HG02943 (cell line): ENCODE results near the gene EXOC1L.

ENCODE experiments used
- ATAC-seq: cut with Tn5 transposase; IDR thresholded peaks from one replicate; pipeline ENCODE4 v1.9.1; 2021; ENCODE audit warnings: mild to moderate bottlenecking, low read depth, moderate library complexity; ENCODE audit not compliant: unreplicated experiment

The EXOC1L gene, protein sequence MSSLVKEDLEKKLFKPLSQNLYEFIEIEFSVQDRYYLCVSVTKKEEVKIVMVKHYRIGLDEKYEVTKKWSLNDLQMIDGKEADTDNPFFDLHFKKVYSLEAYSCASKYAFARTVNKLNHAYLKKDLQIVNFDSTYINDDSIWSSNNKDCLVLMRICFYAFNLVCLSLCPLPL

GRCh38 chr4:55819634-55820033 lies at the start of gene EXOC1L:
Gene EXOC1L, plus strand, starts transcription at chr4:55819790. Its CDS starts 237 bp downstream, at chr4:55820027.
- no peak for ATAC-seq

DNA sequence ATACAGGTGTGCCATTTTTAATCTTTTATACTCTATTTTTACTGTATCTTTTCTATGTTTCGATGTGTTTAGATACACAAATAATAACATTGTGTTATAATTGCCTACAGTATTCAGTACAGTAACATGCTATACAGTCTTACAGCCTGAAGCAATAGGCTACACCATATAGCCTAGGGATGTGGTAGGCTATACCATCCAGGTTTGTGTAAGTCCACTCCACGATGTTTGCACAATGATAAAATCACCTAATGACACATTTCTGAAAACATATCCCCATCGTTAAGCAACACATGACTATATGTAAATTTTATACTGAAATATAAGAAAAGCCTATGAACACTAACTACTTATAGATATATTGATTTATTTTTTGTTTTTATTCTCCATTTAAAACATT lies 48.9 kb upstream of the EXOC1L start:
- no peak for ATAC-seq

DNA sequence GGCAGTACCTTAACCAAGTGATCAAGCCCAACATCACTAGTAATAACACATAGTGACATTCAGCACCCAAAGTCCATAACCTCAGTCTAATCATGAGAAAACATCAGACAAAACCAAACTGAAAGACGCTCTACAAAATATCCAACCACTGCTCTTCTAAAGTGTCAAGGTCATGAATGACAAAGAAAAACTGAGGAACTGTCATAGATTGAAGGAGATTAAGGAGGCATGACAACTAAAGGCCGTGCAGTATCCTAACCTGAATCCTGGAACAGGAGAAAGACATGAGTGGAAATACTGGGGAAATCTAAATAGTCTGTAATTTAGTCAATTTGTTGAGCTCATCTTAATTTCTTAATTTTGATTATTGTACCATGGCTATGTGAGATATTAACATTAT lies 38.2 kb upstream of the EXOC1L start:
- ATAC-seq, result no peak

GRCh38 chr4:55781812-55782211 lies 37.8 kb upstream of the EXOC1L start:
- no peak for ATAC-seq

- ATAC-seq, result no peak
These were observed 36.0 kb upstream of the EXOC1L start for GRCh38 chr4:55783584-55783983.

GRCh38 chr4:55784747-55785146 lies 34.8 kb upstream of the EXOC1L start:
- ATAC-seq, result no peak

DNA sequence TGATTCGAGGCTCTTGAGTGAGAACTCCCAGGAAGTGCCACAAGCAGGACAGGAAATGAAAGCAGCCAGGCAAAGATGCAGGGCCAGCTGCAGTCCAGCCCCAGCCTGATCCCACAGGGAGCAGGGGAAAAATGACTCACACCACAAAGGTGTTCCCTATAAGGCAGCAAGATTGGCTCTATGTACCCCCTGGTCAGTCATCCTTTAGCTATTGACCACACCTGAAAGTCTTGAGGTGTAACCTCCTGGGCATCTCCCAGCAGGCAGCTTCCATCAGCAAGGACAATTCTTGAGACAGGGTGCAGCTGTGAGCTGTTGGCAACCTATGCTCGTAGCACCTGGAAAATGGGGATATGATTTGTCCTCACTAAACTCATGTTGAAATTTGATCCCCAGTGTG lies 27.9 kb upstream of the EXOC1L start:
- ATAC-seq, result no peak

DNA sequence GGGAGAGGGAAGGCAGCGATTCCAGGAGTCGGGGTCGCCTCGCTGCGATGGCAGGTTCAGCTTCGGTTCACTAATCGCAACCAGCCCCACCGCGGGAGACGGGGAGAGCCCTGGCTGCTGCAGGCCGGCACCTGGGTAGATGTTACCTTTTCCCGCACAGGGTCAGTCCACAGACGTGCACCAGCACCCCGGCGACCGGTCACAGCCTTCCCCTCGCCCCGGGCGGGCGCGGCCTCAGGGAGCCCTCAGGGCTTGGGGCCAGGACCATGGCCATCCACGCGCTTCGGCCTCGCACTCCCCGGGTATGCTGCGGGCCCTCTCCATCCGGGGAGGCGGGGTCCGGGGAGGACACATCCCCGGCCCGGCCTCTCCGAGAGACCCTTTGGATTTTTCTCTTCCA lies 26.1 kb upstream of the EXOC1L start:
- ATAC-seq, result no peak

DNA sequence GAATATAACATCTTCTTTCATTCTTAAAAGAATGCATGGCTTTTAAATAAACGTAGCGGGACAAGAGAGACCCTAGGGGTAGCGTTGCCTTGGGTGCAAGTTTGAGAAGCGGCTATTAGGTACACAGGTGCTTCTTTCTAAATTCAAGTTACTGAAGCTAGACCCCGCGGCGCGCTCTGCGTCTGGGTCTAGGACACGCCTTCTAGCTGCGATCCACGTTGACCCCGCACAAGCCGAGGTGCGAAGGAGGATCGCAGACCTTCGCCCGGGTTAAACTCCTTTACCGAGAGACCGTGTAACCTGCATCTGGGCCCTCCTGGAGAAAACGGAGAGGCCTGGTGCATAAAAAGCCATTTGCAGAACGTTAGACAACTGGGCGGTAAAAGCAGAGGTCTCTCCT lies 25.5 kb upstream of the EXOC1L start:
- ATAC-seq, result no peak

DNA sequence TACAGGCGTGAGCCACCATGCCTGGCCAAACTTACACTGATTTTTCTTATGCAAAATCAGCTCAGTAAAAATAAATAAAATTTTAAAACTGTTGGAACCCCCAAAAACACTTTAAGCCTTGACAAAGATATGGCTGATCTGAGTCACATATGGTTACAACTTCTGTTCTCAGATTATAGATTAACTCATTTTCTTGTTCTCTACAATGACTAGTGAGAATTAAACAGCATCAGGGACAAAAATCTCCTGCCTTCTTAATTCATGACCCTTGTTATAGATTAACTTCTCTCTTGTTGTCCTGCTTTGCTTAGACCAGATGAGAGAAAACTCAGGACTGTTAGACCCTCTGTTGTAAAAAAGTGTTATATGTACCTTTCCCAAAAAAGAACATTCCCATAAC lies 24.2 kb upstream of the EXOC1L start:
- ATAC-seq, result peak; percentile 72

DNA sequence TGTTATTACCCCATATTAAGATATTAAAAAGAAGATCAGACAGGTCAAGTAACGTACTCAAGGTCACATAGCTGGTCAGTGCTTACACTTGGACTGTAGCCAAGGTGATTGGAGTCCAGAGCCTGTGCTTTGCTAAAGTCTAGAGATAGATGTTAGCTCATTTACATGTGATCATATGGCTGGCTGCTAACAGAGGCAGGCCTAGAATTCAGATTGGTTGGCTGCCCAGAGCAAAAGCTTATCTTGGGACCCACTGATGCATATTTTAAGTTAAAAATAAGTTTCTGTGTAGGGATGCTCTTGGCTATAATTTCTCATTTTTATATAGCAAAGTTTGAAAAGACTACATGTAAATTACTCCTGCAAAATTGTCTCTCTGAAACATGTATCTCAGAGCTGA lies 18.1 kb upstream of the EXOC1L start:
- no peak for ATAC-seq

DNA sequence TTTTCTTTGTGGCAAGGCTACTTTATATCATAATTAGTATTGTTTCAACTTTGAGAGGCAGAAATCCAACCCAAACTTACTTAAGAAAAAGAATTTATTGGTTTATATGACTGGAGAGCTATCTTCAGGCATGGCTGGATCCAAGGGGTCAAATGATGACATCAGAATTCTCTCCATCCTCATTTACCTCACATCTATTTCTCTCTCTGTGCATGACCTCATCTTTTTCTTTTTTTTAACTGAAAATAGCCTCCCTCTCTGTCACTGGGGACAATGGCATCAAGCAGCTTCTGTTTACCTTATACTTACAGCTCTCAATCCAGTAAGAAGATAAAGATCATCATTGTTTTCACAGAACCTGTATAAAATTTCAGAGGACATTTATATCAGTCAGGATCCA lies 12.0 kb upstream of the EXOC1L start:
- no peak for ATAC-seq

DNA sequence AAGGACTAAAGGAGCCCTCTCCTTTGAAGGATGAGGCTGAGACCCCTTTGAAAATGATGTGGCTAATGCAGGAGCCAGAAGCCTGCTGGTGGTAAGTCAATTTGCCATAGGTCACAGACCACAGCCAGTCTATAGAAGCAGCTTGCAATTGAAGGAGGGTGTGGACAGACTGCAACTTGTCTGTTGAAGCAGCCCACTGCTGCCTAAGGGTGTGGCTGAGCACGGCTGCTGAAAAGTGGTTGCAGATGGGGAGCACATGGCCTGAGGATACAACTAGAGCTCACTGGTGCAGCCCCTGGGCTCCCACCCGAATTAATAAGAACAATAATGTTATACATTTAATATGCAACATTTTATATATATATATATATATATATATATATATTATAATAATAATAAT lies 11.4 kb upstream of the EXOC1L start:
- ATAC-seq, result no peak

DNA sequence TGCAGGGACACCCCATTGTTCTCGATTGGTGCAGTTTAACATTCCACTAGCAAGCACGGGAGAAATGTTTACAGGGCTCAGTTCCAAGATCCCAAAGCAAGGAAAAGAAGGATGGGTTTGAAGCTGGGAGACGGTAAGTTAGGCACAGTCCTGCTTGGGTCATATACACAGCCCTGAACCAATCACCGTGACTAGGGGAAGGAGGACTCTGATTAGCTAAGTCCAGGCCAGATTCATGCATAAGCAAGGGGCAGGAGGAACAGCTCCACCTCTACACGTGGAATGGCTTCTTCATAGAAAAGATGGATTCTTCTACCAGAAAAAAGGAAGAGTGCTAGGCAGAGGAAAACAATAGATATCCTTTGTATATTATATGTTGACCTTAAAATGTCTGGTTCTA lies 11.0 kb upstream of the EXOC1L start:
- no peak for ATAC-seq

GRCh38 chr4:55817691-55818090 lies 1.9 kb upstream of the EXOC1L start:
- no peak for ATAC-seq

GRCh38 chr4:55820279-55820678 lies 689 bp downstream of the EXOC1L start:
- no peak for ATAC-seq

- ATAC-seq, result no peak
These were observed 2.7 kb downstream of the EXOC1L start for GRCh38 chr4:55822329-55822728.

DNA sequence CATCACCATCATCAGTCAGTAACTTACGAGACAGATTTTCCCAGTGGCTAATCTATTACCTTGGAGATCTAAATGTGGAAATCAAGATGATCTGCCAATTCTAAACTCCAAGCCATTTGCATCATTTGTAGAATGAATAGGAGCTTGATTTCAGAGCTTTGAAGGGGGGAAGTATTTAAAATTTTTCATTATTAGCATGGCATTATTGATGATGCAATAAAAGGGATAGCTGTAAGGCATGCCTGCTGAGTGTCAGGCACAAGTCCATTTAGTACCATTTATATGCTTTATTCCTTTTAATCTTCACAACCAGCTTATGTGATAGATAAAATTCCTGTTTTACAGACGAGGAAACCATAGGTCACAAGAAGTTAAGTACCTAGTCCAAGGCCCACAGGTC lies 5.3 kb downstream of the EXOC1L start:
- ATAC-seq, result no peak

DNA sequence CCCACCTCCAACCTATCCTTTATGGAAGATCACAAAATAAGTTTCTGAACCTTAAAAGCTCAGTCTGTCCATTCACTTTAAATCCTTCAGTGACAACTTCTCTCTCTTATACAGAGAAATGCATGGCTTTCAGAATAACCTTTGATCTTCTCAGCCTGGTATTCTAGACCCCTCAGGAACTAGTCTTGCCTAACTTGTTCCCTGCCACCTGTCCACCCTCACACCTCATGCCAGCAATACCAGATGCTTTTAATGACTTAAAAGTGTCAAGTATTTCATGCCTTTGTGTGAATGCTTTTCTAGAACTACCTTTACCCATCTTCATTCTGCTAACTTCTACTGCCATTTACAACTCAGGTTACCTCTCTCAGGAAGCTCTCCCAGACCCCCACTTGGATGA lies 7.4 kb downstream of the EXOC1L start:
- no peak for ATAC-seq

GRCh38 chr4:55827582-55827981 lies 8.0 kb downstream of the EXOC1L start:
- no peak for ATAC-seq

- no peak for ATAC-seq
These were observed 10.5 kb downstream of the EXOC1L start for GRCh38 chr4:55830048-55830447.

DNA sequence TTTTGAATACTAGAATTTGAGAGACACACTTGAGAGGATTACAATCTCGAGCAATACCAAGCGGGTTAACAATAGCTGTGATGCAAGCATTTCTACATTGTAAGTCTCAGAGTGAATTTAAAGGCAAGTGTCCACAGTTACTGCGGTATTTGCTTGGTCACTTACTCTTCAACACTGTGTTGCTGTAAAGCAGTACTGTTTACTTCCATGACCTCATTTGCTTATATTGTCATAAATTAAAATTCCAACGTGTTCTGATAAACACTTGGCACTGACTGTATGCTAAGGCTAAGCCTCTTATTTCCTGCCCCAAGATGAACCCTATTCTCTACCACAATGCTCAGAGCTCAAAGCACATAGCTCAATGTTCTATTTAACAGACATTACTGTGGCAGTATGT lies 11.1 kb downstream of the EXOC1L start:
- ATAC-seq, result no peak
